Immature natural killer cell (primary cell): ENCODE data around the gene ZNF117. TPM values are rescaled to one million over a fixed set of nuclear protein-coding genes. Genes with fewer than 3 reads are reported as not detected.
"Not testable (repeated sequence)": the region's sequence is repeated elsewhere in the genome, so short reads cannot be mapped to it uniquely, and the experiment has no call there.

Source experiments
- DNase-seq, 3 donors: peaks; one replicate each; pipeline ENCODE4 v3.0.0; 2022; ENCODE audit warnings: mixed read lengths in 1 of 3
- H3K27ac Mint-ChIP-seq, 6 donors: one replicate each; pipeline ENCODE4 v1.8.0; 2020; ENCODE audit warnings: mixed read lengths in 6 of 6, mild to moderate bottlenecking in 5 of 6, inconsistent platforms in 4 of 6, moderate library complexity in 3 of 6
- H3K27me3 Mint-ChIP-seq, 3 donors: one replicate each; pipeline ENCODE4 v1.8.0; 2020 to 2021; ENCODE audit warnings: low read depth in 3 of 3, mild to moderate bottlenecking in 3 of 3, mixed read lengths in 3 of 3, moderate library complexity in 3 of 3, inconsistent platforms in 1 of 3
- H3K36me3 Mint-ChIP-seq, 3 donors: one replicate each; pipeline ENCODE4 v1.8.0; 2020; ENCODE audit warnings: mixed read lengths in 3 of 3, inconsistent platforms in 2 of 3, mild to moderate bottlenecking in 2 of 3
- H3K4me1 Mint-ChIP-seq, 2 donors: one replicate each; pipeline ENCODE4 v1.8.0; 2020; ENCODE audit warnings: inconsistent platforms in 2 of 2, mild to moderate bottlenecking in 2 of 2, mixed read lengths in 2 of 2, moderate library complexity in 1 of 2
- H3K4me3 Mint-ChIP-seq, 5 donors: one replicate each; pipeline ENCODE4 v1.8.0; 2020; ENCODE audit warnings: mild to moderate bottlenecking in 5 of 5, mixed read lengths in 5 of 5, inconsistent platforms in 3 of 5, moderate library complexity in 3 of 5
- H3K9me3 Mint-ChIP-seq, 6 donors: one replicate each; pipeline ENCODE4 v1.8.0; 2020; ENCODE audit warnings: mild to moderate bottlenecking in 6 of 6, mixed read lengths in 6 of 6, inconsistent platforms in 4 of 6, moderate library complexity in 3 of 6
- polyA plus RNA-seq, 3 donors: library from polyadenylated mRNA; unstranded; fragments of 300-500 nt; fragmentation: Illumina TruSeq; gene quantifications; one replicate each; pipeline ENCODE4 v1.2.3, GENCODE V29; 2021

The ZNF117 gene
- polyA plus RNA-seq, 3 donors from 2014 or later = 0.27 to 0.81 (median 0.70) TPM

- H3K9me3 Mint-ChIP-seq = peaks cover 14 to 64% (median 48%) of the 10 kb centered on the region in 6 donors
- H3K36me3 Mint-ChIP-seq = peaks cover 0 to 7% (median 3%) of the 10 kb centered on the region in 3 donors
- H3K4me3 Mint-ChIP-seq = no peak overlapping the region
- DNase-seq = no peak
- H3K27me3 Mint-ChIP-seq = peaks cover 0 to 8% (median 0%) of the 10 kb centered on the region in 3 donors
- no peaks in the 10 kb centered on the region for H3K4me1 Mint-ChIP-seq
- H3K27ac Mint-ChIP-seq = no peak overlapping the region
Measured at GRCh38 chr7:64965594-64965993, 25.2 kb downstream of the ZNF117 start.

- peaks cover 0 to 4% (median 3%) of the 10 kb centered on the region in 3 donors for H3K36me3 Mint-ChIP-seq
- peaks cover 11 to 41% (median 28%) of the 10 kb centered on the region in 6 donors for H3K9me3 Mint-ChIP-seq
- no peak overlapping the region for H3K27ac Mint-ChIP-seq
- H3K4me1 Mint-ChIP-seq = no peaks in the 10 kb centered on the region
- H3K27me3 Mint-ChIP-seq = peaks cover 2 to 4% (median 3%) of the 10 kb centered on the region in 3 donors
- DNase-seq = no peak
- H3K4me3 Mint-ChIP-seq = no peak overlapping the region
Measured at GRCh38 chr7:64959072-64959747, 31.6 kb downstream of the ZNF117 start.

GRCh38 chr7:64951250-64951848 lies 39.5 kb downstream of the ZNF117 start:
- Mint-ChIP-seq H3K4me3 (no peak overlapping the region), H3K9me3 (no peaks in the 10 kb centered on the region), H3K27me3 (peaks cover 6 to 16% (median 6%) of the 10 kb centered on the region in 3 donors), H3K36me3 (no peaks in the 10 kb centered on the region), H3K27ac (no peak overlapping the region), H3K4me1 (peaks cover 2 to 5% of the 10 kb centered on the region in 2 donors)
- DNase-seq = peak; percentile 20 to 49 (median 37)

- H3K36me3 Mint-ChIP-seq, H3K4me1 Mint-ChIP-seq, DNase-seq, H3K4me3 Mint-ChIP-seq, H3K27ac Mint-ChIP-seq, H3K9me3 Mint-ChIP-seq: not testable (repeated sequence)
- peaks cover 4 to 17% (median 9%) of the 10 kb centered on the region in 3 donors for H3K27me3 Mint-ChIP-seq
Measured at GRCh38 chr7:64950673-64951072, 40.2 kb downstream of the ZNF117 start.

- not testable (repeated sequence) for H3K27ac Mint-ChIP-seq, H3K4me3 Mint-ChIP-seq, H3K36me3 Mint-ChIP-seq, H3K9me3 Mint-ChIP-seq, H3K4me1 Mint-ChIP-seq, DNase-seq
- peaks cover 4 to 21% (median 12%) of the 10 kb centered on the region in 3 donors for H3K27me3 Mint-ChIP-seq
Measured at GRCh38 chr7:64948774-64949173, 42.1 kb downstream of the ZNF117 start.

GRCh38 chr7:64947252-64948000 lies 43.4 kb downstream of the ZNF117 start:
- H3K27me3 Mint-ChIP-seq = peaks cover 5 to 22% (median 12%) of the 10 kb centered on the region in 3 donors
- peaks cover 0 to 5% (median 0%) of the 10 kb centered on the region in 3 donors for H3K36me3 Mint-ChIP-seq
- peaks cover 2 to 5% of the 10 kb centered on the region in 2 donors for H3K4me1 Mint-ChIP-seq

GRCh38 chr7:64946772-64947171 lies 44.1 kb downstream of the ZNF117 start:
- no peak overlapping the region for H3K27ac Mint-ChIP-seq
- no peaks in the 10 kb centered on the region for H3K9me3 Mint-ChIP-seq
- H3K4me3 Mint-ChIP-seq = no peak overlapping the region
- H3K27me3 Mint-ChIP-seq = peaks cover 5 to 22% (median 12%) of the 10 kb centered on the region in 3 donors
- DNase-seq = no peak
- peaks cover 0 to 5% (median 0%) of the 10 kb centered on the region in 3 donors for H3K36me3 Mint-ChIP-seq
- peaks cover 2 to 5% of the 10 kb centered on the region in 2 donors for H3K4me1 Mint-ChIP-seq

More at GRCh38 chr7:64947252-64948000, 43.4 kb downstream of the ZNF117 start:
- peak overlapping the region in 1 of 5 donors; percentile 18 for H3K4me3 Mint-ChIP-seq
- no peak overlapping the region for H3K27ac Mint-ChIP-seq
- no peak for DNase-seq
- H3K9me3 Mint-ChIP-seq = no peaks in the 10 kb centered on the region

- peaks cover 2 to 5% of the 10 kb centered on the region in 2 donors for H3K4me1 Mint-ChIP-seq
- H3K9me3 Mint-ChIP-seq = no peaks in the 10 kb centered on the region
- H3K4me3 Mint-ChIP-seq = no peak overlapping the region
- no peak for DNase-seq
- no peak overlapping the region for H3K27ac Mint-ChIP-seq
- peaks cover 3 to 18% (median 10%) of the 10 kb centered on the region in 3 donors for H3K27me3 Mint-ChIP-seq
- H3K36me3 Mint-ChIP-seq = peaks cover 0 to 5% (median 0%) of the 10 kb centered on the region in 3 donors
Measured at GRCh38 chr7:64945503-64946175, 45.2 kb downstream of the ZNF117 start.

- DNase-seq, H3K4me1 Mint-ChIP-seq, H3K27ac Mint-ChIP-seq, H3K4me3 Mint-ChIP-seq, H3K9me3 Mint-ChIP-seq, H3K36me3 Mint-ChIP-seq: not testable (repeated sequence)
- H3K27me3 Mint-ChIP-seq = peaks cover 3 to 18% (median 10%) of the 10 kb centered on the region in 3 donors
Measured at GRCh38 chr7:64944667-64945502, 46.0 kb downstream of the ZNF117 start.

GRCh38 chr7:64940021-64940420 lies 50.8 kb downstream of the ZNF117 start:
- DNase-seq, H3K4me1 Mint-ChIP-seq, H3K27me3 Mint-ChIP-seq, H3K36me3 Mint-ChIP-seq, H3K27ac Mint-ChIP-seq, H3K4me3 Mint-ChIP-seq: not testable (repeated sequence)
- peaks cover 0 to 11% (median 3%) of the 10 kb centered on the region in 6 donors for H3K9me3 Mint-ChIP-seq

- Mint-ChIP-seq H3K27me3 (peaks cover under 1 to 2% (median 1%) of the 10 kb centered on the region in 3 donors), H3K27ac (no peak overlapping the region), H3K4me1 (no peaks in the 10 kb centered on the region), H3K36me3 (peaks cover 0 to 5% (median under 1%) of the 10 kb centered on the region in 3 donors), H3K4me3 (no peak overlapping the region), H3K9me3 (peaks cover 2 to 14% (median 5%) of the 10 kb centered on the region in 6 donors)
- no peak for DNase-seq
Measured at GRCh38 chr7:64938540-64938939, 52.3 kb downstream of the ZNF117 start.

- Mint-ChIP-seq H3K4me3 (no peak overlapping the region), H3K27me3 (peaks cover 0 to 2% (median 0%) of the 10 kb centered on the region in 3 donors), H3K4me1 (no peaks in the 10 kb centered on the region), H3K27ac (no peak overlapping the region), H3K9me3 (peaks cover 3 to 32% (median 17%) of the 10 kb centered on the region in 6 donors), H3K36me3 (peaks cover 0 to 12% (median 12%) of the 10 kb centered on the region in 3 donors)
- no peak for DNase-seq
Measured at GRCh38 chr7:64934478-64934877, 56.4 kb downstream of the ZNF117 start.
